ENCODE results near the gene HDAC9.

HDAC9 gene

GRCh38 chr7:18565337-18565736, 69.8 kb downstream of the HDAC9 start:
- no peaks in the 10 kb centered on the region for H3K27me3 ChIP-seq (ENCODE audit: control insufficient read depth in 1 of 2, insufficient read depth in 1 of 2, low read length in 2 of 2)

GRCh38 chr7:18566205-18566604, 70.7 kb downstream of the HDAC9 start:
- Histone ChIP-seq H3K79me1 (replicated peaks; ENCODE audit: low read length, poor library complexity, severe bottlenecking) (peaks cover 5% of the 10 kb centered on the region), H2BK120ac (ENCODE audit: low read depth, low read length) (no peak overlapping the region), H3K4me3 (ENCODE audit: insufficient read depth in 1 of 2, low read depth in 1 of 2, low read length in 2 of 2) (no peak overlapping the region), H3K4ac (ENCODE audit: low read depth in 1 of 2, low read length in 2 of 2) (no peak overlapping the region), H4K8ac (ENCODE audit: low read length) (no peak overlapping the region), H3K14ac (ENCODE audit: low read length in 2 of 2) (no peak overlapping the region), H3K18ac (ENCODE audit: low read depth in 1 of 2, low read length in 2 of 2) (no peak overlapping the region), H3K4me2 (ENCODE audit: low read length, poor library complexity, severe bottlenecking) (no peak overlapping the region), H3K9me3 (ENCODE audit: control insufficient read depth, low read length) (no peaks in the 10 kb centered on the region), H2BK15ac (ENCODE audit: low read depth, poor library complexity, severe bottlenecking) (no peak overlapping the region), H3K36me3 (ENCODE audit: control insufficient read depth in 1 of 2, insufficient read depth in 2 of 2, low read depth in 1 of 2, low read length in 2 of 2) (no peaks in the 10 kb centered on the region), H2AFZ (ENCODE audit: low read depth, low read length) (no peak overlapping the region), H3K27ac (ENCODE audit: low read length, poor library complexity, severe bottlenecking) (no peak overlapping the region), H2BK5ac (ENCODE audit: low read depth, low read length, poor library complexity, severe bottlenecking) (no peak overlapping the region), H4K91ac (ENCODE audit: low read length) (no peak overlapping the region), H3K4me1 (ENCODE audit: control insufficient read depth, insufficient read depth, low read depth, low read length) (no peaks in the 10 kb centered on the region), H3K9ac (ENCODE audit: low read length) (no peak overlapping the region), H3K23ac (ENCODE audit: low read length in 2 of 2) (no peak overlapping the region), H2AK5ac (ENCODE audit: low read length, severe bottlenecking) (no peak overlapping the region), H3K27me3 (ENCODE audit: control insufficient read depth in 1 of 2, insufficient read depth in 1 of 2, low read length in 2 of 2) (no peaks in the 10 kb centered on the region), H2BK12ac (ENCODE audit: low read length in 2 of 2) (no peak overlapping the region)
- DNase-seq, result no peak
- no CpG with 5 or more reads among the region's 1 CpG for WGBS

More at GRCh38 chr7:18565337-18565736, 69.8 kb downstream of the HDAC9 start:
- Histone ChIP-seq H3K79me1 (replicated peaks; ENCODE audit: low read length, poor library complexity, severe bottlenecking) (peaks cover 5% of the 10 kb centered on the region), H3K9me3 (ENCODE audit: control insufficient read depth, low read length) (no peaks in the 10 kb centered on the region), H3K18ac (ENCODE audit: low read depth in 1 of 2, low read length in 2 of 2) (no peak overlapping the region), H3K23ac (ENCODE audit: low read length in 2 of 2) (no peak overlapping the region), H2BK15ac (ENCODE audit: low read depth, poor library complexity, severe bottlenecking) (no peak overlapping the region), H4K8ac (ENCODE audit: low read length) (no peak overlapping the region), H3K36me3 (ENCODE audit: control insufficient read depth in 1 of 2, insufficient read depth in 2 of 2, low read depth in 1 of 2, low read length in 2 of 2) (no peaks in the 10 kb centered on the region), H3K27ac (ENCODE audit: low read length, poor library complexity, severe bottlenecking) (no peak overlapping the region), H3K4me3 (ENCODE audit: insufficient read depth in 1 of 2, low read depth in 1 of 2, low read length in 2 of 2) (no peak overlapping the region), H2AFZ (ENCODE audit: low read depth, low read length) (no peak overlapping the region), H3K9ac (ENCODE audit: low read length) (no peak overlapping the region), H2BK120ac (ENCODE audit: low read depth, low read length) (no peak overlapping the region), H4K91ac (ENCODE audit: low read length) (no peak overlapping the region), H2AK5ac (ENCODE audit: low read length, severe bottlenecking) (no peak overlapping the region), H3K14ac (ENCODE audit: low read length in 2 of 2) (no peak overlapping the region), H3K4me2 (ENCODE audit: low read length, poor library complexity, severe bottlenecking) (no peak overlapping the region), H3K4me1 (ENCODE audit: control insufficient read depth, insufficient read depth, low read depth, low read length) (no peaks in the 10 kb centered on the region), H2BK5ac (ENCODE audit: low read depth, low read length, poor library complexity, severe bottlenecking) (no peak overlapping the region), H3K4ac (ENCODE audit: low read depth in 1 of 2, low read length in 2 of 2) (no peak overlapping the region), H2BK12ac (ENCODE audit: low read length in 2 of 2) (no peak overlapping the region)
- no peak for DNase-seq

- H3K4me3 ChIP-seq (ENCODE audit: insufficient read depth in 1 of 2, low read depth in 1 of 2, low read length in 2 of 2), result no peak overlapping the region
- H2AFZ ChIP-seq (ENCODE audit: low read depth, low read length), result no peak overlapping the region
- H3K79me1 ChIP-seq (replicated peaks; ENCODE audit: low read length, poor library complexity, severe bottlenecking), result peaks cover 5% of the 10 kb centered on the region
- H3K27ac ChIP-seq (ENCODE audit: low read length, poor library complexity, severe bottlenecking), result no peak overlapping the region
- H2BK5ac ChIP-seq (ENCODE audit: low read depth, low read length, poor library complexity, severe bottlenecking), result no peak overlapping the region
- no peak overlapping the region for H3K14ac ChIP-seq (ENCODE audit: low read length in 2 of 2)
- H2BK12ac ChIP-seq (ENCODE audit: low read length in 2 of 2), result no peak overlapping the region
- H3K4me1 ChIP-seq (ENCODE audit: control insufficient read depth, insufficient read depth, low read depth, low read length), result no peaks in the 10 kb centered on the region
- H3K18ac ChIP-seq (ENCODE audit: low read depth in 1 of 2, low read length in 2 of 2), result no peak overlapping the region
- no peak overlapping the region for H4K91ac ChIP-seq (ENCODE audit: low read length)
- no peak overlapping the region for H2AK5ac ChIP-seq (ENCODE audit: low read length, severe bottlenecking)
- no peaks in the 10 kb centered on the region for H3K9me3 ChIP-seq (ENCODE audit: control insufficient read depth, low read length)
- no peak overlapping the region for H3K4ac ChIP-seq (ENCODE audit: low read depth in 1 of 2, low read length in 2 of 2)
- H3K27me3 ChIP-seq (ENCODE audit: control insufficient read depth in 1 of 2, insufficient read depth in 1 of 2, low read length in 2 of 2), result no peaks in the 10 kb centered on the region
- no peak overlapping the region for H2BK120ac ChIP-seq (ENCODE audit: low read depth, low read length)
- 88% methylated on average over 7 of the region's 7 CpGs for WGBS
- H2BK15ac ChIP-seq (ENCODE audit: low read depth, poor library complexity, severe bottlenecking), result no peak overlapping the region
- H3K9ac ChIP-seq (ENCODE audit: low read length), result no peak overlapping the region
- peak overlapping the region; percentile 28 for H4K8ac ChIP-seq (ENCODE audit: low read length)
- no peaks in the 10 kb centered on the region for H3K36me3 ChIP-seq (ENCODE audit: control insufficient read depth in 1 of 2, insufficient read depth in 2 of 2, low read depth in 1 of 2, low read length in 2 of 2)
- H3K23ac ChIP-seq (ENCODE audit: low read length in 2 of 2), result no peak overlapping the region
- no peak overlapping the region for H3K4me2 ChIP-seq (ENCODE audit: low read length, poor library complexity, severe bottlenecking)
- DNase-seq, result no peak
These were observed 71.3 kb downstream of the HDAC9 start for GRCh38 chr7:18566829-18567228.

GRCh38 chr7:18570441-18570840, 74.9 kb downstream of the HDAC9 start:
- Histone ChIP-seq H4K8ac (ENCODE audit: low read length) (no peak overlapping the region), H3K23ac (ENCODE audit: low read length in 2 of 2) (no peak overlapping the region), H4K91ac (ENCODE audit: low read length) (no peak overlapping the region), H2AFZ (ENCODE audit: low read depth, low read length) (no peak overlapping the region), H3K79me1 (replicated peaks; ENCODE audit: low read length, poor library complexity, severe bottlenecking) (peaks cover 10% of the 10 kb centered on the region), H3K4ac (ENCODE audit: low read depth in 1 of 2, low read length in 2 of 2) (no peak overlapping the region), H3K27me3 (ENCODE audit: control insufficient read depth in 1 of 2, insufficient read depth in 1 of 2, low read length in 2 of 2) (no peaks in the 10 kb centered on the region), H3K27ac (ENCODE audit: low read length, poor library complexity, severe bottlenecking) (no peak overlapping the region), H3K14ac (ENCODE audit: low read length in 2 of 2) (no peak overlapping the region), H3K36me3 (ENCODE audit: control insufficient read depth in 1 of 2, insufficient read depth in 2 of 2, low read depth in 1 of 2, low read length in 2 of 2) (peaks cover 0 to 17% of the 10 kb centered on the region in 2 experiments), H2BK5ac (ENCODE audit: low read depth, low read length, poor library complexity, severe bottlenecking) (no peak overlapping the region), H3K4me3 (ENCODE audit: insufficient read depth in 1 of 2, low read depth in 1 of 2, low read length in 2 of 2) (no peak overlapping the region), H2AK5ac (ENCODE audit: low read length, severe bottlenecking) (no peak overlapping the region), H2BK15ac (ENCODE audit: low read depth, poor library complexity, severe bottlenecking) (no peak overlapping the region), H2BK12ac (ENCODE audit: low read length in 2 of 2) (peak overlapping the region in 1 of 2 experiments; percentile 54), H3K18ac (ENCODE audit: low read depth in 1 of 2, low read length in 2 of 2) (no peak overlapping the region), H3K9me3 (ENCODE audit: control insufficient read depth, low read length) (no peaks in the 10 kb centered on the region), H3K4me2 (ENCODE audit: low read length, poor library complexity, severe bottlenecking) (no peak overlapping the region), H2BK120ac (ENCODE audit: low read depth, low read length) (no peak overlapping the region), H3K4me1 (ENCODE audit: control insufficient read depth, insufficient read depth, low read depth, low read length) (peaks cover 4% of the 10 kb centered on the region), H3K9ac (ENCODE audit: low read length) (no peak overlapping the region)
- WGBS, result 100% methylated on average over 2 of the region's 3 CpGs
- no peak for DNase-seq
